SKM-1 treated with dmso at 0.1 percent for 144 hours (cell line): ENCODE results near the gene LRRC30.
A peak's percentile ranks its signal among the peaks of the same experiment; 100 is the strongest.
"Not testable (repeated sequence)": the region's sequence is repeated elsewhere in the genome, so short reads cannot be mapped to it uniquely, and the experiment has no call there.

Experiments
- DNase-seq: peaks from one replicate; lab custom pipeline; 2025; ENCODE audit not compliant: unreplicated experiment; lab: John Stamatoyannopoulos, UW

Gene LRRC30

GRCh38 chr18:7230626-7231349 is at the start of gene LRRC30:
Gene LRRC30 (plus strand): TSS chr18:7231089. CDS start chr18:7231139, 50 bp downstream.
- DNase-seq, result no peak

- DNase-seq, result no peak
Measured at GRCh38 chr18:7185701-7186100, 45.2 kb upstream of the LRRC30 start.

GRCh38 chr18:7190547-7191156 is 40.2 kb upstream of the LRRC30 start:
- DNase-seq, result no peak

- no peak for DNase-seq
Measured at GRCh38 chr18:7191736-7192135, 39.2 kb upstream of the LRRC30 start.

GRCh38 chr18:7195266-7195665 is 35.6 kb upstream of the LRRC30 start:
- no peak for DNase-seq

GRCh38 chr18:7196421-7196820 is 34.5 kb upstream of the LRRC30 start:
- DNase-seq, result no peak

GRCh38 chr18:7197854-7198253 is 33.0 kb upstream of the LRRC30 start:
- DNase-seq, result no peak

GRCh38 chr18:7198326-7198725 is 32.6 kb upstream of the LRRC30 start:
- DNase-seq, result no peak

- no peak for DNase-seq
Measured at GRCh38 chr18:7201096-7201495, 29.8 kb upstream of the LRRC30 start.

GRCh38 chr18:7202169-7202568 is 28.7 kb upstream of the LRRC30 start:
- DNase-seq, result no peak

- not testable (repeated sequence) for DNase-seq
Measured at GRCh38 chr18:7203601-7204000, 27.3 kb upstream of the LRRC30 start.

GRCh38 chr18:7205346-7205745 is 25.5 kb upstream of the LRRC30 start:
- DNase-seq, result no peak

GRCh38 chr18:7206217-7206616 is 24.7 kb upstream of the LRRC30 start:
- DNase-seq, result no peak

GRCh38 chr18:7207366-7207915 is 23.4 kb upstream of the LRRC30 start:
- DNase-seq, result no peak

- peak; percentile 51 for DNase-seq
Measured at GRCh38 chr18:7221424-7222155, 9.3 kb upstream of the LRRC30 start.

- no peak for DNase-seq
Measured at GRCh38 chr18:7224198-7224597, 6.7 kb upstream of the LRRC30 start.

- no peak for DNase-seq
Measured at GRCh38 chr18:7232218-7232617, 1.3 kb downstream of the LRRC30 start.

GRCh38 chr18:7233134-7233810 is 2.4 kb downstream of the LRRC30 start:
- DNase-seq, result no peak

- no peak for DNase-seq
Measured at GRCh38 chr18:7234091-7234490, 3.2 kb downstream of the LRRC30 start.

- DNase-seq, result no peak
Measured at GRCh38 chr18:7234956-7235355, 4.1 kb downstream of the LRRC30 start.

GRCh38 chr18:7236072-7236471 is 5.2 kb downstream of the LRRC30 start:
- no peak for DNase-seq
